Sigmoid colon (tissue), 4 donors: ENCODE data around the gene PCYT1A.

Source experiments
- CTCF ChIP-seq, 4 experiments: fragments of 450-650 bp in 3 of 4; fragments of 200-600 bp in 1 of 4; IDR thresholded peaks; one replicate each; pipeline ENCODE4 v1.5.1; 2016 to 2019; ENCODE audit warnings: antibody characterized with exemption in 4 of 4, mild to moderate bottlenecking in 3 of 4, moderate library complexity in 2 of 4
- EP300 ChIP-seq, 4 donors: sonication (generic); formaldehyde crosslinking; IDR thresholded peaks; one replicate each; pipeline ENCODE4 v1.6.1; 2017; ENCODE audit warnings: antibody characterized with exemption in 4 of 4
- POLR2A ChIP-seq, 2 donors: fragments of 450-650 bp; IDR thresholded peaks; one replicate each; pipeline ENCODE4 v1.6.1; 2016; ENCODE audit warnings: antibody characterized with exemption in 2 of 2, mild to moderate bottlenecking in 2 of 2, moderate library complexity in 2 of 2
- POLR2AphosphoS5 ChIP-seq, 4 donors: sonication (generic); formaldehyde crosslinking; IDR thresholded peaks; one replicate each; pipeline ENCODE4 v1.6.1; 2017; ENCODE audit warnings: antibody characterized with exemption in 4 of 4

- TF ChIP-seq POLR2AphosphoS5 (IDR thresholded peaks at IDR 0.05) (no peak), CTCF (IDR thresholded peaks at IDR 0.05) (no peak), POLR2A (IDR thresholded peaks at IDR 0.05) (no peak), EP300 (IDR thresholded peaks at IDR 0.05) (no peak)
Observed at GRCh38 chr3:196215493-196216020, 72.0 kb downstream of the PCYT1A start.
